SJSA1 (cell line): Measurements from ENCODE around the gene OR1I1. TPM values are rescaled to one million over a fixed set of nuclear protein-coding genes. Genes with fewer than 3 reads are reported as not detected.
"Not testable (repeated sequence)": the region's sequence is repeated elsewhere in the genome, so short reads cannot be mapped to it uniquely, and the experiment has no call there.

Experiments
- DNase-seq, 2 experiments: peaks; one replicate each; pipeline ENCODE4 v3.0.0-alpha.2; 2015 to 2020; ENCODE audit warnings: low spot score in 2 of 2, low read depth in 1 of 2
- H3K27ac ChIP-seq: fragments of 250-450 bp; sonication (Bioruptor Pico); 2 replicates; pipeline ENCODE4 v1.5.1; 2020; ENCODE audit warnings: mild to moderate bottlenecking, moderate library complexity
- H3K27me3 ChIP-seq: fragments of 250-450 bp; sonication (Bioruptor Pico); replicated peaks from 2 replicates; pipeline ENCODE4 v1.5.1; 2020; ENCODE audit warnings: mild to moderate bottlenecking, moderate library complexity
- H3K36me3 ChIP-seq: fragments of 250-450 bp; sonication (Bioruptor Pico); 2 replicates; pipeline ENCODE4 v1.5.1; 2020; ENCODE audit warnings: mild to moderate bottlenecking
- H3K4me1 ChIP-seq: fragments of 250-450 bp; sonication (Bioruptor Pico); replicated peaks from 2 replicates; pipeline ENCODE4 v1.6.1; 2021; ENCODE audit warnings: mild to moderate bottlenecking
- H3K4me3 ChIP-seq: fragments of 250-450 bp; sonication (Bioruptor Pico); 2 replicates; pipeline ENCODE4 v1.5.1; 2020; ENCODE audit warnings: mild to moderate bottlenecking
- H3K9me3 ChIP-seq: fragments of 250-450 bp; sonication (Bioruptor Pico); replicated peaks from 2 replicates; pipeline ENCODE4 v1.5.1; 2020; ENCODE audit warnings: mild to moderate bottlenecking
- total RNA-seq: library from RNA; depleted of rRNA; stranded (reverse); fragments of >200 nt; shearing (Covaris generic); gene quantifications from 2 replicates; pipeline ENCODE4 v1.2.3, GENCODE V29; 2014; rRNA removed

The OR1I1 gene, protein sequence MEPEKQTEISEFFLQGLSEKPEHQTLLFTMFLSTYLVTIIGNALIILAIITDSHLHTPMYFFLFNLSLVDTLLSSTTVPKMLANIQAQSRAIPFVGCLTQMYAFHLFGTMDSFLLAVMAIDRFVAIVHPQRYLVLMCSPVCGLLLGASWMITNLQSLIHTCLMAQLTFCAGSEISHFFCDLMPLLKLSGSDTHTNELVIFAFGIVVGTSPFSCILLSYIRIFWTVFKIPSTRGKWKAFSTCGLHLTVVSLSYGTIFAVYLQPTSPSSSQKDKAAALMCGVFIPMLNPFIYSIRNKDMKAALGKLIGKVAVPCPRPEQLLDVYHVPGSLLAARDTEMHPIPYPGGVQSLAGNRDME
- total RNA-seq = not detected in 2 replicates

DNA sequence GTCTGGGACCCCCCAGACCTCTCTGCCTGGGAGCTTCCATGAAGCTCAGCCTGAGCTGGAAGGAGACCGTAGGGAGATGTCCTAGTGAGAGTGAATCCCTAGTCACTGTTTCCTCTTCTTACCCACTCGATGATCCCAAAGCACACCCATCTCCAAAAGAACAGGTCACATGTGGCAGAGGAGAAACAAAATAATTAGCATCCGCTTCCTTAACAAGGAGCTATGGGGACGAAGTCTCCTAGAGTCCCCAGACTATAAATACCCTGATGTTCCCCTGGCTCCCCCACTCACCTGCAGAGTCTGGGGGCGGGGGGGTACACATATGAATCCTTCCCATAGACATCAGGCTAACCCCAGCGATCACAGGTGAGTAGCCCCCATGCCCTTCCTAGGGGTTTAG is at the start of gene OR1I1:
Gene OR1I1, plus strand, starts transcription at position 301 of the 400 bp plus-strand sequence. CDS start 4,855 bp downstream, outside the sequence.
- no peak within 1 kb of the TSS for H3K4me3 ChIP-seq
- H3K36me3 ChIP-seq = no peaks in the 10 kb centered on the region
- H3K27me3 ChIP-seq = peaks cover 43% of the 10 kb centered on the region

DNA sequence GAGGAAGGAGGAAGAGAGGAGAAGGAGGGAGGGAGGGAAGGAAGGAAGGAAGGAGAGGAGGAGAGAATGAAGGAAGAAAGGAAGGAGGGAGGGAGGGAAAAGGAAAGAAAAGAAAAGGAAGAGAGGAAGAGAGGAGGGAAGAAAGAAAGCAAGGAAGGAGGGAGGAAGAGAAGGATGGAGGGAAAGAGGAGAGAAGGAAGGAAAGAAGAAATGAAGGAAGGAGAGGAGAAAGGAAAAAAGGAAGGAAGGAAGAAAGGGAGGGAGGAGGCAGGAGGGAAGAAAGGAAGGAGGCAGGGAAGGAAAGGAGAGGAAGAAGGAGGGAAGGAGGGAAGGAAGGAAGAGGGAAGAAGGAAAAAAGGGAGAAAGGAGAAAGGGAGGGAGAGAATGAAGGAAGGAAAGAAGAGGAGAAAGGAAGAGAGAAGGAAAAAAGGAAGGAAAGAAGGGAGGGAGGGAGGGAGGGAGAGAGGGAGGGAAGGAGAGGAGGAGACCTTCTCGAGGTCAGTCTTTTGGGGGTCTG is 46.2 kb upstream of the OR1I1 start:
- H3K27me3 ChIP-seq = peaks cover 30% of the 10 kb centered on the region
- H3K36me3 ChIP-seq = no peaks in the 10 kb centered on the region
- no peak overlapping the region for H3K4me3 ChIP-seq
- H3K9me3 ChIP-seq = no peaks in the 10 kb centered on the region
- H3K4me1 ChIP-seq = no peaks in the 10 kb centered on the region
- no peak for DNase-seq
- H3K27ac ChIP-seq = no peak overlapping the region

More for the DNA sequence above, at the start of gene OR1I1:
- no peaks in the 10 kb centered on the region for H3K9me3 ChIP-seq
- H3K4me1 ChIP-seq = no peaks in the 10 kb centered on the region
- H3K27ac ChIP-seq = no peak within 1 kb of the TSS
- DNase-seq = no peak

DNA sequence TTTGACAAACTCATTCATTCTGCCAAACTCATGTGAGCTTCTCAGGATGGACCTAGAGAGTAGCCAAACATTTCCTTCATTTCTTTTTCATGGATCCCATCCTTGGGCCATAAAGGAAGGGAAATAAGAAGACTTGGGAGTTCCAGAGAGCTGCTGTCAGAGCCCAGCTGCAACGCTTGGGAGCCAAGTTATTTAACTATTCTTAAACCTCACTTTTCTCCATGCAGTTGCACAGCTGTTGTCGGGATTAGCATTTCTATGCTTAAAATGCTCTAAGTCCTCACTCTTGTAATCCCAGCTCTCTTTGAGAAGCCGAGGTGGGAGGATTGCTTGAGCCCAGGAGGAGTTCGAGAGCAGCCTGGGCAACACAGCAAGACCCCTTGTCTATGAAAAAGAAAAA is 44.4 kb upstream of the OR1I1 start:
- no peaks in the 10 kb centered on the region for H3K9me3 ChIP-seq
- no peak overlapping the region for H3K27ac ChIP-seq
- peaks cover 30% of the 10 kb centered on the region for H3K27me3 ChIP-seq
- H3K36me3 ChIP-seq = no peaks in the 10 kb centered on the region
- DNase-seq = no peak
- no peak overlapping the region for H3K4me3 ChIP-seq
- H3K4me1 ChIP-seq = no peaks in the 10 kb centered on the region

DNA sequence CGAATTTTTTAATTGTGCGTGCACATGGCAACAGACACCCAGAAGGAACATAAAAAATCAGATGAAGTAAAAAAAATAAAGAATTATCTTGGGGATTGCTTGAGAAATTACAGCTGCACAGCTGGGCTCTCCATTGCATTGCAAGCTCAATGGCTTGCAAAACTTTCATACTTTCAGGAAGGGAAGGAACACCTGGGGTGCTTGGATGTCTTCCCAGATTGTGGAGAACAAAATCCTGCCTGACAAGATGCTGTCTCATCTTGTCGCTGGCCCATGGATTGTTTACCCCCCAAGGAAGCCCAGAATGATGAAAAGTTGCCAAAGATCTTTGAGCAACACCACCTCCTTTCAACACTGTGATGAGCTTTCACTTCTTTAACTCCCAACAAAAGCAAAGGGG is 43.7 kb upstream of the OR1I1 start:
- no peaks in the 10 kb centered on the region for H3K36me3 ChIP-seq
- no peaks in the 10 kb centered on the region for H3K9me3 ChIP-seq
- H3K27me3 ChIP-seq = peaks cover 30% of the 10 kb centered on the region
- no peaks in the 10 kb centered on the region for H3K4me1 ChIP-seq
- H3K27ac ChIP-seq = no peak overlapping the region
- no peak for DNase-seq
- no peak overlapping the region for H3K4me3 ChIP-seq

DNA sequence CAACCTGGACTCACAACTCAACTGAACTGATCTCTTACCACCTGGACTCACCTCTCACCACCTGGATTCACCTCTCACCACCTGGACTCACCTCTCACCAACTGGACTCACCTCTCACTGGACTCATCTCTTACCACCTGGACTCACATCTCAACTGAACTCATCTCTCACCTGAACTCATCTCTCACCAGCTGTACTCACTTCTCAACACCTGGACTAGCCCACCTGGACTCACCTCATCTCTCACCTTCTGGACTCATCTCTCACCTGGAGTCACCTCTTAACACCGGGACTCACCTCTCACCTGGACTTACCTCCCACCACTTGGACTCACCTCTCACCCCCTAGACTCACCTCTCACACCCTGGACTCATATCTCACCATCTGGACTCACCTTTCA is 40.0 kb upstream of the OR1I1 start:
- Histone ChIP-seq H3K27ac (no peak overlapping the region), H3K9me3 (no peaks in the 10 kb centered on the region), H3K4me1 (no peaks in the 10 kb centered on the region), H3K36me3 (no peaks in the 10 kb centered on the region), H3K4me3 (no peak overlapping the region), H3K27me3 (peaks cover 39% of the 10 kb centered on the region)
- DNase-seq = no peak

DNA sequence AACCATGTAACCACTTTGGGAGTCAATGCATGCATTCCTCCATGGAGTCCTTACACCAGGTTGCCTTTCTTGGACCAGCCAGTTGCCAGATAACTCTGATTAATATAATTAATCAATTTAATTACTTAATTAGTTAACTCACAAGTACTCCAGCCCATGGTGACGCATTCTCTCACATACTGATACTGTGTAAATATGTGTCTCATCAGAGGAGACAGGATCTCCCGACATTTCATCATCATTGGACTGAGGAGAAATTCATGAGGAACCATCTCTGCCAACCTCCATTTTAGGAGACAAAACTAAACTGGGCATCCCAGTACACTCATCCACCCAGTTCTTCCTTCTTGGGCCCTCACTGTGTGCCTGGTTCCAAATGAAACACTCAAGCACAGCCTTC is 39.2 kb upstream of the OR1I1 start:
- Histone ChIP-seq H3K4me1 (no peaks in the 10 kb centered on the region), H3K9me3 (no peaks in the 10 kb centered on the region), H3K36me3 (no peaks in the 10 kb centered on the region), H3K27ac (no peak overlapping the region), H3K4me3 (no peak overlapping the region), H3K27me3 (peaks cover 38% of the 10 kb centered on the region)
- DNase-seq = no peak

DNA sequence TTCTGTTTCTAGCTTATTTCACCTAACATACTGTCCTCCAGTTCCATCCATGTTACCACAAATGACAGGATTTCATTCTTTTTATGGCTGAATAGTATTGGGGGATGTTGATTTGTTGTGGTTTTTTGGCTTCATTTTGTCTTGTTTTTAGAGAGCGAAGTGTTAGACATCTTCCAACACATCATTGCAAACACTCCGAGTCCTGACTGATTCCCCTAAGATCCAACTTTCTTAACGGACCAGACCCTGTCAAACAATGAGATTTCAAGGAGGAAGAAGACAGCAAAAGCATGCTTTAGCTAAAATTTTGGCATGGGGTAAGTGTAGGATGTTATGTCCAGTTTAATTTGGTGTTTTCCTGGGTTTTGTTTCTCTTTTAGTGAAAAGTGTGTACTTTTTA is 36.5 kb upstream of the OR1I1 start:
- peaks cover 35% of the 10 kb centered on the region for H3K27me3 ChIP-seq
- H3K27ac ChIP-seq = no peak overlapping the region
- no peak for DNase-seq
- H3K4me1 ChIP-seq = no peaks in the 10 kb centered on the region
- H3K36me3 ChIP-seq = no peaks in the 10 kb centered on the region
- no peaks in the 10 kb centered on the region for H3K9me3 ChIP-seq
- no peak overlapping the region for H3K4me3 ChIP-seq

DNA sequence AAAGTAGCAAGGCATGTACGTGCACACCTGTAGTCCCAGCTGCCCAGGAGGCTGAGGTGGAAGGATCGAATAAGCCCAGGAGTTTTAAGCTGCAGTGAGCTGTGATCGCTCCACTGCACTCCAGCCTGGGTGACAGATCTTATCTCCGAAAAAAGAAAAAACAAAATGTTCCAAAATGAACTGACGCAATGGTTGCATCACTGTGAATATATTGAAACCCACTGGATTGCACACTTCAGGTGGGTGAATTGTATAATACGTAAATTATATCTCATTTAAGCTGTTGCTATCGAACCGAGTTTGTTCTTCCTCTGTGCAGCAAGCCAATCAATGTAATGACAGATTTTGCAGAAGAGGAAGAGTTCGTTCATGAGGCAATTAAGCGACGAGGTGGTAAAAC is 34.3 kb upstream of the OR1I1 start:
- no peak overlapping the region for H3K27ac ChIP-seq
- no peaks in the 10 kb centered on the region for H3K36me3 ChIP-seq
- DNase-seq = no peak
- H3K27me3 ChIP-seq = peaks cover 35% of the 10 kb centered on the region
- H3K4me3 ChIP-seq = no peak overlapping the region
- H3K4me1 ChIP-seq = no peaks in the 10 kb centered on the region
- no peaks in the 10 kb centered on the region for H3K9me3 ChIP-seq

DNA sequence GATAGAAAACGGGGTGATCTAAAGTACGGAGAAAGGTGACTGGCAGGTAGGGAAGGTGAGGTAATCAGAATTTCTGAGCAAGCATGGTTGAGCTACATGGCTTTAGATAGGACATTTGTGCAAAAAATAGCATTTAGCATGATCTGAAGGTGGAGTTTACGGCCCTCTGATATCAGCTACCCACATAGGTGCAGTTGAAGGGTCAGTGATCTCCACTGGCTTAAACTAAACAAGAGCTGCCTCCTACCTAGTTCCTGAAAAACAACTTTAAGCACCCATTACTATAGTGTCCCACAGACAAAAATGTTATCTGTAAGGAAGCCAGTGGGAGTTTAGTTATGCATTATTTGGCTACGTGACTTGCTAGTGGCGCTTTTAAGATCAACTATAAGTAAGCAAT is 33.9 kb upstream of the OR1I1 start:
- Histone ChIP-seq H3K4me3 (no peak overlapping the region), H3K36me3 (no peaks in the 10 kb centered on the region), H3K4me1 (no peaks in the 10 kb centered on the region), H3K27me3 (peaks cover 35% of the 10 kb centered on the region), H3K9me3 (no peaks in the 10 kb centered on the region), H3K27ac (no peak overlapping the region)
- DNase-seq = no peak

DNA sequence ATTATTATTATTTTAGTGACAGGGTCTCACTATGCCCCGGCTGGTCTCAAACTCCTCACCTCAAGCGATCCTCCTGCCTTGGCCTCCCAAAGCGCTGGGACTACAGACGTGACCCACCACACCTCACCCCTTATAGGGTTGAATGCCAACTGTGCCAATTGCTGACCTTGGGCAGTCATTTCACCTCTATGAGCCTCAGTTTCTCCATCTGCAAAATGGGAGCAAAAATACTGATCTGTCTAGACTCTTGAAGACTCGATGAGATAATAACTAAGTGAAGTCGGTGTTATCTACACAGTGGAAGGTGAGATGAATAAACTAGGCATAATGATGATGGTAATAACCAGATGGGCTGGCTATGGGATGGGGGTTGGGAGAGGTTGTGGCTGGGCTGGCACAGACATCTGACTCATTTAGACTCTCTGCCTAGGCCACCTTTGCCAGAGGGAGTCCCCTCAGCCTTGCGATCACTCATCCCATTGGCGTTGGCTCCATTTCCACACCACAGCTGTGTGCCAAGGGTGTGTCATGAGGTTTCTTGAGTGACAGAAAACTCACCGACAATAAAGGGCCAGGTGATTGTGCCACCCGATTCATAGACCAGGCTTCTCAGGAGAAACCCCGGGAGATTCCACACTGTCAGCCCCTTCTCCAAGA is 33.0 kb upstream of the OR1I1 start, which contains the start of gene CASP14:
Gene CASP14, plus strand, starts transcription at position 596 of the 657 bp plus-strand sequence. CDS start 2,772 bp downstream, outside the sequence.
- Histone ChIP-seq H3K4me3 (no peak within 1 kb of the TSS), H3K4me1 (no peaks in the 10 kb centered on the region), H3K36me3 (no peaks in the 10 kb centered on the region), H3K9me3 (no peaks in the 10 kb centered on the region), H3K27me3 (peaks cover 31% of the 10 kb centered on the region), H3K27ac (no peak within 1 kb of the TSS)
- DNase-seq = no peak

DNA sequence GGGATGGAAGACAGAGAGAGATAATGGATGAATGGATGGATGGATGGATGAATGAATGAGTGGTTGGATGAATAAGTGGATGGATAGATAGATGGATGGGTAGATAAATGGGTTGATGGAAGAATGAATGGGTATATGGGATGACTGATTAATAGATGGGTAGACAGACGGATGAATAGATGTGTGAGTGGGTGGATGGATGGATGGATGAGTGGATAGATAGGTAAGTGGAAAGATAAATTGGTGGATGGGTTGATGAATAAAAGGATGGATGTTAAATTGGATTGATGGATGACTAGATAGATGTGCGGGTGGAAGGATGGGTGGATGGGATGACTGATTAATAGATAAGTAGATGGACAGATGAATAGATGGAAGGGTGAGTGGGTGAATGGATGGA is 31.4 kb upstream of the OR1I1 start:
- no peak for DNase-seq
- Histone ChIP-seq H3K4me1 (no peaks in the 10 kb centered on the region), H3K9me3 (no peaks in the 10 kb centered on the region), H3K36me3 (no peaks in the 10 kb centered on the region), H3K27ac (no peak overlapping the region), H3K4me3 (no peak overlapping the region), H3K27me3 (peaks cover 24% of the 10 kb centered on the region)

DNA sequence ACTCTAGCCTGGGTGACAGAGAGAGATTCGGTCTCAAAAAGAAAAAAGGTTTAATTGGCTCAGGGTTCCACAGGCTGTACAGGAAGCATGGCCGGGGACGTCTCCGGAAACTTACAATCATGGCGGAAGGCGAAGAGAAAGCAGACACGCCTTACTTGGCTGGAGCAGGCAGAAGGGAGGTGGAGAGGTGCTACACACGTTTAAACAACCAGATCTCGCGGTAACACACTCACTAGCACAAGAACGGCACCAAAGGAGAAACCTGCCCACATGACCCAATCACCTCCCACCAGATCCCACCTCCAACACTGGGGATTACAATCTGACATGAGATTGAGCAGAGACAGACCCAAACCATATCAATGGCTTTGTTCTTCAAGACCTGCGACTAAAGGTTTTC is 20.0 kb upstream of the OR1I1 start:
- no peak for DNase-seq
- no peak overlapping the region for H3K4me3 ChIP-seq
- no peaks in the 10 kb centered on the region; the same call in 1 of the 2 replicates for H3K9me3 ChIP-seq
- H3K27me3 ChIP-seq = peaks cover 37% of the 10 kb centered on the region
- H3K27ac ChIP-seq = no peak overlapping the region
- H3K4me1 ChIP-seq = no peaks in the 10 kb centered on the region
- no peaks in the 10 kb centered on the region for H3K36me3 ChIP-seq

DNA sequence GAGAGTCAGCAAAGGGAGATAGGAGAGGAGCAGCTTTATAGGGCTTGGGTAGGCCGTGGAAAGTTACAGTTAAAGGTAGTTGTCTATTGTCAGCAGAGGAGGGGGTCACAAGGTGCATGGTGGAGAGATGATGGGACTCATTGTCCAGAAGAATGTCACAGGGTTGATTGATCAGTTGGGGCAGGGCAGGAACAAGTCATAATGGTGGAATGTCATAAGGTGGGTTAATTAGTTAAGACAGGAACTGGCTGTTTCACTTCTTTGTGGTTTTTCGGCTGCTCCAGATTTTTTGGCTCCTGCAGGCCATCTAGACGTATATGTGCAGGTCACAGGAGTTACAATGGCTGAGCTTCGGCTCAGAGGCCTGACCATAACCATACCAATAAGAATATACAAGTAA is 11.6 kb upstream of the OR1I1 start:
- H3K27ac ChIP-seq, DNase-seq, H3K9me3 ChIP-seq, H3K4me1 ChIP-seq, H3K4me3 ChIP-seq, H3K36me3 ChIP-seq: not testable (repeated sequence)
- peaks cover 33% of the 10 kb centered on the region for H3K27me3 ChIP-seq

DNA sequence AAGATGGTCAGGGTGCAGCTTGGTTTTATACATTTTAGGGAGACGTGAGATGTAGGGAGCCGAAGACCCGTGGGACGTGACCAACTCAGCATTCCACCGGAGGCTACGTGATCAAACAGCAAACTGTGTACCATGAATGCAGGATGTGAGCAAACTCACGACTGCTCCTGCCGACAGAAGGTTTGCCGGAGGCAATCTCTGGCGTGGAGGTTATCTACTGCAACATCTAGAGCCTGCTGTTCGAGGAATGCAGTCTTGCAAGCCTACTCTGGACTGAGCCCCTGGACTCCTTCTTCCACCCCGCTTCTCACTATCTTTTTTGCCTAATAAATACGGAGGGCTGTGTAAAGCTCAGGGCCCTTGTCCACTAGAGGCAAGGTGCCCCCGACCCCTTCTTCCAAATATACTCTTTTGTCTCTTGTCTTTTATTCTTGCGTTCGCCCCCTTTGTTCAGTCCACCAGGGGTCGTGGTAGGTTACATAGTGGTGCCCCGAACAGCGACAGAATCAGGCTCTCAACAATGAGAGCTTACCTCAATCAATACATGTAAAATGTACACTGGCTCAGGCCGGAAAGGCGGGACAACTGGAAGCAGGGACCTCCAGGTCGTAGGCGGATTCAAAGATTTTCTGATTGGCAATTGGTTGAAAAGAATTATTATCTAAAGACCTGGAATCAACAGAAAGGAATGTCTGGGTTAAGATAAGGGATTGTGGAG is 8.9 kb upstream of the OR1I1 start:
- H3K27ac ChIP-seq = no peak overlapping the region
- no peaks in the 10 kb centered on the region for H3K4me1 ChIP-seq
- no peaks in the 10 kb centered on the region for H3K9me3 ChIP-seq
- no peaks in the 10 kb centered on the region for H3K36me3 ChIP-seq
- H3K27me3 ChIP-seq = peaks cover 12% of the 10 kb centered on the region
- DNase-seq = no peak
- no peak overlapping the region for H3K4me3 ChIP-seq
